MCF 10A (cell line): ENCODE results near the gene TSPAN15. TPM values are rescaled to one million over a fixed set of nuclear protein-coding genes. Genes with fewer than 3 reads are reported as not detected.

ENCODE experiments used
- BruUV-seq: library from RNA; stranded (reverse); fragments of 400-500 nt; replicated peaks from 2 replicates; lab custom pipeline; 2021; lab: Mats Ljungman, UMichigan
- CTCF ChIA-PET: fragments of 300-600 bp; sonication (Branson Sonifier 250); formaldehyde crosslinking; extraction: SDS; loops from one replicate; lab custom pipeline; 2021; ENCODE audit warnings: antibody characterized with exemption, inconsistent platforms; lab: Yijun Ruan, JAX
- POLR2A ChIA-PET: fragments of 300-600, 350-650 bp; sonication (Branson Sonifier 250); formaldehyde crosslinking; extraction: SDS; loops from one replicate; lab custom pipeline; 2020; ENCODE audit warnings: antibody characterized with exemption, inconsistent platforms; lab: Yijun Ruan, JAX
- DNase-seq: peaks from one replicate; pipeline ENCODE4 v3.0.0-alpha.2; 2018; ENCODE audit not compliant: unreplicated experiment
- H3K27ac Mint-ChIP-seq: one replicate; pipeline ENCODE4 v1.8.0; 2022; ENCODE audit warnings: mild to moderate bottlenecking, low read depth, mixed read lengths; ENCODE audit not compliant: unreplicated experiment
- H3K27me3 Mint-ChIP-seq: one replicate; pipeline ENCODE4 v1.8.0; 2022; ENCODE audit warnings: mixed read lengths; ENCODE audit not compliant: insufficient read depth, unreplicated experiment
- H3K36me3 Mint-ChIP-seq: one replicate; pipeline ENCODE4 v1.8.0; 2022; ENCODE audit warnings: mild to moderate bottlenecking, moderate library complexity, mixed read lengths; ENCODE audit not compliant: insufficient read depth, unreplicated experiment
- H3K4me1 Mint-ChIP-seq: one replicate; pipeline ENCODE4 v1.8.0; 2022; ENCODE audit warnings: mixed read lengths; ENCODE audit not compliant: insufficient read depth, unreplicated experiment
- H3K4me3 Mint-ChIP-seq: one replicate; pipeline ENCODE4 v1.8.0; 2022; ENCODE audit warnings: mild to moderate bottlenecking, moderate library complexity, mixed read lengths; ENCODE audit not compliant: unreplicated experiment
- H3K9me3 Mint-ChIP-seq: one replicate; pipeline ENCODE4 v1.8.0; 2022; ENCODE audit warnings: mixed read lengths; ENCODE audit not compliant: unreplicated experiment
- intact Hi-C: fragments of 100-400 bp; cut with micrococcal nuclease; formaldehyde crosslinking; loops from 2 replicates; pipeline ENCODE4 v1.14.1; 2022
- total RNA-seq: library from RNA; stranded (reverse); gene quantifications from 2 replicates; pipeline ENCODE4 v1.2.3, GENCODE V29; 2022
- TF ChIP-seq, protein P1 (sequence below): fragments of 200-600 bp; IDR thresholded peaks from one replicate; pipeline ENCODE4 v1.8.0; 2022; ENCODE audit warnings: antibody characterized with exemption, mild to moderate bottlenecking; ENCODE audit not compliant: unreplicated experiment

TSPAN15 gene
- total RNA-seq, 1 experiment from 2014 or later, result 0.54 TPM

DNA sequence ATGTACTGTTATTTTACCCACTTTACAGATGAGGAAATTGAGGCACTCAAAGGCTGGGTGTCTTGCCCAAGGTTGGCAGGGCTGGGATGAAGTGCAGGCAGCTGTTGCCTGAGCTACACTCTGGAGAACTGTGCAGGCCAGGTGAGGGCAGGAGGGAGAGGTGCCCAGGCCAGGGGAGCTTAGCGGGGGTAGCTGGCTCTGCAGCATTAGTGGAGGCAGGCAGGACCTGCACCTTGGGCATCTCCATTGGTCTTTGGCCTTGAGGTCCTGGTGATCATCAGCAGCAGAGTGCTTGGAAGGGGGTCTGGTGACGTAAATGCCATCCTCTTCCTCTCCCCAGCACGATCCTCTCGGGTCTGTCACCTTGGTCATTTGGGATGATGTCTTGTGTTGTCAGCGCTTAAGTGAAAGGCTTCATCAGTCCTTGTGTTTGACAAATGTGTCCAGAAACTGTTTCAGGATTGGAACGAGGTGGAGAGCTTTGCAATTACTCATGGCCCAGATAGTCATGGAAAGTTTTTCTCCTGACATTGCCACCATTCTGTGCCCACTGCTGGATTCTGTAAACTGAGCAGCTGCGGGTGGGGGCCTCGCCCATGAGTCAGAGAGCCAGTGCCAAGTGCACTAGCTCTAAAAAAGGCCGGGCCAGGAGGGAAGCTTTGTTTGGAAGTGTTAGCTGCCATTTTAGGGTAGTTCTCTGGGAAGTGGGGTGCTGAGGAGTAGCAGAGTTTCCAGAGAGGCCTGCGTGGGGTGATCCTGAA lies 47.6 kb downstream of the TSPAN15 start:
- TF ChIP-seq, protein P1, sequence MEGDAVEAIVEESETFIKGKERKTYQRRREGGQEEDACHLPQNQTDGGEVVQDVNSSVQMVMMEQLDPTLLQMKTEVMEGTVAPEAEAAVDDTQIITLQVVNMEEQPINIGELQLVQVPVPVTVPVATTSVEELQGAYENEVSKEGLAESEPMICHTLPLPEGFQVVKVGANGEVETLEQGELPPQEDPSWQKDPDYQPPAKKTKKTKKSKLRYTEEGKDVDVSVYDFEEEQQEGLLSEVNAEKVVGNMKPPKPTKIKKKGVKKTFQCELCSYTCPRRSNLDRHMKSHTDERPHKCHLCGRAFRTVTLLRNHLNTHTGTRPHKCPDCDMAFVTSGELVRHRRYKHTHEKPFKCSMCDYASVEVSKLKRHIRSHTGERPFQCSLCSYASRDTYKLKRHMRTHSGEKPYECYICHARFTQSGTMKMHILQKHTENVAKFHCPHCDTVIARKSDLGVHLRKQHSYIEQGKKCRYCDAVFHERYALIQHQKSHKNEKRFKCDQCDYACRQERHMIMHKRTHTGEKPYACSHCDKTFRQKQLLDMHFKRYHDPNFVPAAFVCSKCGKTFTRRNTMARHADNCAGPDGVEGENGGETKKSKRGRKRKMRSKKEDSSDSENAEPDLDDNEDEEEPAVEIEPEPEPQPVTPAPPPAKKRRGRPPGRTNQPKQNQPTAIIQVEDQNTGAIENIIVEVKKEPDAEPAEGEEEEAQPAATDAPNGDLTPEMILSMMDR, result no peak
- H3K27me3 Mint-ChIP-seq, result no peaks in the 10 kb centered on the region
- peak; percentile 25 for DNase-seq
- H3K4me1 Mint-ChIP-seq, result peaks cover 8% of the 10 kb centered on the region
- ChIA-PET POLR2A (no interaction called here), CTCF (interaction anchor here (0.6 to 0.9 kb wide), 2 partner anchors 73 to 136 kb away, joined by 3 to 5 read pairs; no protein-coding TSS in a partner anchor)
- no peaks in the 10 kb centered on the region for H3K36me3 Mint-ChIP-seq
- no peaks in the 10 kb centered on the region for H3K9me3 Mint-ChIP-seq
- no TSS peak for BruUV-seq
- H3K4me3 Mint-ChIP-seq, result no peak overlapping the region
- intact Hi-C loops, result no loop called here
- no peak overlapping the region for H3K27ac Mint-ChIP-seq

DNA sequence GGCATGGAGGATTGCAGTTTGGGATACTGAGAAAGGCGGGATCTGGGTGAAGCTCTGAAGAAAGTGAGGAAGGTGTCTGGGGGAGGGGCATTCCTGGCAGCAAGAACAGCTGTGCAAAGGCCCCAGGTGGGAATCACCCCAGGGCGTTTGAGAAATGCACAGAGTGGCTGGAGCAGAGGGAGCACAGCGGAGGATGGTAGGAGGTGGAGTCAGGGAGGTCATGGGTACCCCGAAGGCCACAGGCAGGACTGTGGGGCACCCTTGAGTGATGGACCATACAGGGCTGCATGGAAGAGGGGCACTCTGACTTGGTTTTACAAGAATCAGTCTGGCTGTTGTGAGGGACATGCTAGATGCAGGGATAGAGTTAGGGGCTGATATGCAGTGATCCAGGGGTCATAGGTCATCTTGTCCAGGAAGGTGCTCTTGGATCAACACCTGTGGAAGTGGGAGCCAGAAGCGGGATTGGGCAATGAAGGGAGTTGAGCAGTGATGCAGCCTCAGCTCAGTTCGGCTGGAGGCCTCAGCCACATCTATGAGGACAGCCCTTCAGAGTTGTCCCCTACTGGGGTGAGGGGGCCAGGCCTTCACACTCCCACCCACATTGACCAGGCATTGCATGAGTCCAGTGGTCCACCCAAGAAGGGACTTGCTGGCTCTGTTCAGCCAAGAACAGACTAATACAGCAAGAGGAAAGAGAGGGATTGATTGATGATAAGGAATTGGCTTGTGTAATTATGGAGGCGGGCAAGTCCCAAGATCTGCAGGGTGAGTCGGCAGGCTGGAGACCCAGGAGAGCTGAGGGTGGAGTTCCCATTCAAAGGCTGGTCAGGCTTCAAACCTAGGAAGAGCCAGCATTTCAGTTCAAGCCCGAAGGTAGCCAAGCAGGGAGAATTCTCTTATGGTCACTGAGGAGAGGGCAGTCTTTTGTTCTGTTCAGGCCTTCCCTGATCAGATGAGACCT lies 48.7 kb downstream of the TSPAN15 start:
- H3K27ac Mint-ChIP-seq, result no peak overlapping the region

DNA sequence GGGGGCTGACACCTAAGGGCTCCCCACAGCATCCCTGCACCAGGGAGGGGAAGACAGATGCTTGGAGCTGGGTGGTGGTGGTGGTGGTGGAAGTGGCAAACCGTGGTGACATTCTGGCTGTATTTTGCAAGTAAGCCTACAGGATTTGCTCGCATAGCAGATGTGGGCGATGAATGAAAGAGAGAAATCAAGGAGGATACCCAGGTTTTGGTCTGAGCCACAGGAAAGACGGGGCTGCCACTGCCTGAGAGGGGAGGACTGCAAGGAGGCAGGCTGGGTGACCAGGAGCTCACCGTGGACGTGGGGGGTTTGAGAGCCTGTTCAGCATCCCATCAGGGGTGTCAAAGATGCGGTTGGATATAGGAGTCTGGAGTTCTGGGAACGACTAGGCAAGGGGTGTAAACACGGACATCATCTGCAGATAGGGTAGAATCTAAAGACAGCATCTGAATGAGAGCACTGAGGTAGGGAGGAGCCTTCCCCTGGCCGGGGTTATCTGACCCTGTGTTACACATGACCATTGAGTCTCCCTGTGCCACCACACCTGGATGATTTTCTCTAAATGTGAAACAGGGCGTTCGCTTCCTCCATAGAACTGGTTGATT lies 49.7 kb downstream of the TSPAN15 start:
- peaks cover 8% of the 10 kb centered on the region for H3K4me1 Mint-ChIP-seq
- BruUV-seq, result no TSS peak
- CTCF ChIA-PET, result no interaction called here
- H3K27ac Mint-ChIP-seq, result no peak overlapping the region
- H3K4me3 Mint-ChIP-seq, result no peak overlapping the region
- TF ChIP-seq, protein P1, result no peak
- POLR2A ChIA-PET, result no interaction called here
- H3K36me3 Mint-ChIP-seq, result no peaks in the 10 kb centered on the region
- intact Hi-C loops, result no loop called here
- no peaks in the 10 kb centered on the region for H3K27me3 Mint-ChIP-seq
- DNase-seq, result no peak
- H3K9me3 Mint-ChIP-seq, result no peaks in the 10 kb centered on the region

More for the DNA sequence above, 48.7 kb downstream of the TSPAN15 start:
- intact Hi-C loops, result no loop called here
- ChIA-PET POLR2A (no interaction called here), CTCF (interaction anchor here (0.6 kb wide), 1 partner anchor 74 kb away, joined by 5 read pairs; no protein-coding TSS in a partner anchor)
- no peaks in the 10 kb centered on the region for H3K9me3 Mint-ChIP-seq
- DNase-seq, result no peak
- H3K4me1 Mint-ChIP-seq, result peaks cover 8% of the 10 kb centered on the region
- no peak overlapping the region for H3K4me3 Mint-ChIP-seq
- H3K27me3 Mint-ChIP-seq, result no peaks in the 10 kb centered on the region
- BruUV-seq, result no TSS peak
- TF ChIP-seq, protein P1, result no peak
- no peaks in the 10 kb centered on the region for H3K36me3 Mint-ChIP-seq
